ENCODE measurements around the gene AQP4.

The AQP4 gene

GRCh38 chr18:26832302-26832701 is 33.2 kb downstream of the AQP4 start:
- DNase-seq, result no peak

DNA sequence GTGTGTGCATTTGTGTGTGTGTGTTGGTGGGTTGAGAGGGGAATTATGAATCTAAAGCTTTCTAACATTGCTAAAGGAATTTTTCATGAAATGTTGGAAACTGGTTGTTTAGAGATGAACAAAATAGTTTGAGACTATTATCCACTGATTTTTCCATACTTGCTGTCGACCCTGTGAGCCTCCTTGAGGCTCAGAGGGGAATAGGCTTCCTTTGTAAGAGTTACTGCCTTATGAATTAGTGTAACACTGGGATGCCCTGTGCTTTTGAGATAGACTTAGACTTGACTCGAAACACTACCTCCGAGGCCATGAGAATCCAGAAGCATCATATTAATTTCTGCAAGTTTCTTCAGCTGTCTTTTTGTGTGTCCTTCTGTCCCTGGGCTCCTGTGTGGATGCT is 37.9 kb downstream of the AQP4 start:
- DNase-seq, result no peak

DNA sequence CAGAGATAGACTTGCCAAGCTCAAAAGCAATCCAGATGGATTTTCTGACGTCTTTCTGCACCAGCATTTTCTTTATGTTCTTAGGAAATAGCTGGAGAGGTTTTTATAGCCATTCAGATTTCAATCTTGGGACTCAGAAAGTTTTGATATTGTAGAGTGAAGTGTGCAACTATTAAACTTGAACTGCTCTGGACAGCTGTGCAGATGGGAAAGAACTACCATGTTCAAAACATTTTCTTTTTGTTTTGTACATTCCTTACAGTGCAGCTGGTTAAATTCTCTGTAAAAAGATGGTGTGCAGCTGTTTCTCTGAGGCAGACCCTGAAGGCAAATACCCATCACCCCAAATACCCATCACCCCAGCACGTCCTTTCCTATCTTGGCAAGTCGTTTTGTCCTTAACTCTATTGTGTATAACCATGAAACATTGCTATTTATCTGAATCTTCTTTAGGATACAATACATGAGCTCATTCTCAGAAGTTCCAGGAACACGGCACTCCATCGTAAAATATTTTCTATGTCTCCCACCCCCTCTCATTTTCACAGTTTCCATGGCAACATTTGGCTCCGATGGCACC is 38.8 kb downstream of the AQP4 start:
- no peak for DNase-seq

DNA sequence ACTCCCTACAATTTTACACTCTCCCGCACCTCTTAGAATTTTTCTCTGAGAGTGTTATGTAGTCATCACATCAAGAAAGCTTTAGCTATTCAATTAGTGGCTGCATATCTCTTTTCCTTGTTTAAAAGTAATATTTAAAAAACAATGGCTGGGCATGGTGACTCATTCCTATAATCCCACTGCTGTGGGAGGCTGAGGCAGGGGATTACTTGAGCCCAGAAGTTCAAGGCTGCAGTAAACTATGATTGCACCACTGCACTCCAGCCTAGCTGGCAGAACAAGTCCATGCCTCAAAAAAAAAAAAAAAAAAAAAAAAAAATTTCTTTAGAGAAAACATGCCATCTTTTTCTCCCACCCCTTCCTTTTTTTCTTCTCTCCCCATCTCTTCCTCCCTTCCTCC is 44.3 kb downstream of the AQP4 start:
- no peak for DNase-seq

DNA sequence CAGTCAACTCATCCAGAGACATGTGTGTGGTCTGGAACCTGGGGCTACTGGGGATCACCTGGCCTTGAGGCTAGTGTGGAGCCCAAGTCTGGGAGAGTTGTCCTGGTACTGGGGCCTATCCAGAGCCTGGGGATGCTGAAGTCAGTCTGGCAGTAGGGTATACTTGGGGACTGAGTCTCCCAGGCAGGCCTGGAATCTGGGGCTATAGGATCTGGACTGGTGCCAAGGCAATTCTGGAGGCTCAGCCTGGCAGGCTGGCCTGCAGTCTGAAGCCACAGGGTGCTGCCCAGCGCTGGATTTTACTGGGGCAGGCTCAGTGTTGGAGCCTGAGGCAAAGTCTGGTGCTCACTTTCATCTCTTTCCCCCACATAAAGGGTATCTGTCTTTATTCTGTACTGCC is 46.5 kb downstream of the AQP4 start:
- no peak for DNase-seq

DNA sequence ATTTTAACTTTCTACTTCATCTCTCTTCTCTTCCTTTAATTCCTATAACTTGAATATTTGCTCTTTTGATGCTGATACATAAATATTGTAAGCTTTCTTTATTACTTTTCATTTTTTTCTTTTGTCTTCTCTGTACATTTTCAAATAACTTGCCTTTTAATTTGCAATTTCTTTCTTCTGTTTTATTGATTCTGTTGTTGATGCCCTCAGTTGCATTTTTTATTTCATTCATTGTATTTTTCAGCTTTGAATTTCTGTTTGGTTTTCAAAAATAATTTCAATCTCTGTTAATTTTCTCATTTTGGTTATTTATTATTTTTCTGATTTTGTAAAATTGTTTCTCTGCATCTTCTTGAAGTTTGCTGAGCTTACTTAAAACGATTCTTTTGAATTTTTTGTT is 47.0 kb downstream of the AQP4 start:
- DNase-seq, result no peak

DNA sequence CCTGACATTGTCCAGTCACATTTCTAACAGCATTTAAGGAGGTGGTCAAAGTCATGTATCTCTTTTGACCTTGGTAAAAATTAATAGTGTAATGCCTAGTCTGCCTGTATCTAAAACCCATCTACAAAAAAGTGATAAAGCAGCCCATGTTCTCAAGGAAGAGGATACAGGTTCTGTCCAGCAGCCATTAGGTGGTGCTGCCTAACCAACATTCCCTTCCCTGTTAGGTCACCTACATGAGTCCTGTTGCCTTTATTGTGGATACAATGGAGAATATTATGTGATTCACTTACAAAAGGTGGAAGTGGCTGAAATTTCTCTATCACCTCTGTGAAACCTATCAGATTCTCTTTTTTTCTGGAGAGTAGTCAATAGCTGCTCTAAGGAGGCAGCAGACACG is 52.5 kb downstream of the AQP4 start:
- DNase-seq, result no peak

DNA sequence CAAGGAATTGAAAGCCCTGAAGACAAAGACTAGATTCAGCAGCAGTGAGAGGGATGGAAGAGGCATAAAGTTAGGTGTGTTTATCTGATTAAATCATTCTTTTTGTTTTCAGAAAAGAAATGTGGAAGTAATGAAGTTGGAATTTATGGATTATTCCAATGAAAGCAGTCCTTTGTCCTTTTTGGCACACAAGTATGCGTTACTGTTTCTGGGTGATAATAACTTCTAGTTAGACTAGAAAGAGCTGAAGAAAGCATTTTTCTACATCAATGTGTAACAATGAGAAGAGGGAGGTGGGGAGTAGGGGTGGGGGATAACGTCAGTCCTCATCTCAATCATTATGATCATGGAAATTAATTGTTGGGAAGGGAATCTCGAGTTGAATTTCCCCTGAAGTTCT is 53.0 kb downstream of the AQP4 start:
- no peak for DNase-seq

GRCh38 chr18:26809346-26809745 is 56.2 kb downstream of the AQP4 start:
- no peak for DNase-seq

- no peak for DNase-seq
Observed at GRCh38 chr18:26806224-26806623, 59.3 kb downstream of the AQP4 start.

DNA sequence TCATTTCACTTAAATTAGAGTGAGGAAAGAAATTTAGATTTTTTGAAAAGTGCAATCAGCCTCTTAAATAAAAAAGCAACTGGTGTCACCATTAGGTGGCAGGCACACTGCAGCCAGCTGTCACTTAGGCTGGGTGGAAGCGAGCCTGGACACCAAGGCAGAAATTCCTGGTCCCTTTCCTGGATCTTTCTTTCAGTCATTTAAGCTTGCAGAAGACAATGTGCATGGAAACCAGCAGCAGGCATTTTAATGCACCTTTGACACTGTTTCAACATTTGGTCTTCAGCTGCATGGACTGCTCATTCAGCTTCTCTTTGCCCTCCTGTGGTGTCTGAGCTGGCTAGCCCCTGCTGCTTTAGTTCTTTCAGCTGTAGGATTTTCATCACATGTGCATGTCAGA is 61.0 kb downstream of the AQP4 start:
- DNase-seq, result no peak

GRCh38 chr18:26803643-26804042 is 61.9 kb downstream of the AQP4 start:
- no peak for DNase-seq

GRCh38 chr18:26802330-26803200 is 62.9 kb downstream of the AQP4 start:
- no peak for DNase-seq
